ENCODE measurements around the gene TNF.

DNA sequence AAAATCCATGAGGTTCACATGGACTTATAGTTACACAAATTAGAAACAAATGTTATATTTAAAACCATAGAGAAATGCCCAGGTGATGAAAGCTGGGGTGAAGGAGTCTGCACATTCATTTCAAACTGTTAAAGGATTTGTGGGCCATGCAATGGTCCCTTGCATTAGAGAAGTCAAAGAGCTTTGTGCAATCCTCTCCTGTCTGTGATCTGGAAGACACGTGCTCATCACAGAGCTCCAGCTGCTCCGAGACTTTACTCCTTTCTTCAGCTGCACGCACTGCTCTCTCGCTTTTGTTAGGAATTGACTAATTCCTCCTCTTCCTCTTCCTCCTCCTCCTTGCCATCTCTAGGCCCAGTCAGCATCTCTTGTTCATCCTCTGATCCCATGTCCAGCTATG, 35.6 kb downstream of the TNF start:
- TF ChIP-seq, protein P1, sequence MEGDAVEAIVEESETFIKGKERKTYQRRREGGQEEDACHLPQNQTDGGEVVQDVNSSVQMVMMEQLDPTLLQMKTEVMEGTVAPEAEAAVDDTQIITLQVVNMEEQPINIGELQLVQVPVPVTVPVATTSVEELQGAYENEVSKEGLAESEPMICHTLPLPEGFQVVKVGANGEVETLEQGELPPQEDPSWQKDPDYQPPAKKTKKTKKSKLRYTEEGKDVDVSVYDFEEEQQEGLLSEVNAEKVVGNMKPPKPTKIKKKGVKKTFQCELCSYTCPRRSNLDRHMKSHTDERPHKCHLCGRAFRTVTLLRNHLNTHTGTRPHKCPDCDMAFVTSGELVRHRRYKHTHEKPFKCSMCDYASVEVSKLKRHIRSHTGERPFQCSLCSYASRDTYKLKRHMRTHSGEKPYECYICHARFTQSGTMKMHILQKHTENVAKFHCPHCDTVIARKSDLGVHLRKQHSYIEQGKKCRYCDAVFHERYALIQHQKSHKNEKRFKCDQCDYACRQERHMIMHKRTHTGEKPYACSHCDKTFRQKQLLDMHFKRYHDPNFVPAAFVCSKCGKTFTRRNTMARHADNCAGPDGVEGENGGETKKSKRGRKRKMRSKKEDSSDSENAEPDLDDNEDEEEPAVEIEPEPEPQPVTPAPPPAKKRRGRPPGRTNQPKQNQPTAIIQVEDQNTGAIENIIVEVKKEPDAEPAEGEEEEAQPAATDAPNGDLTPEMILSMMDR (conservative IDR thresholded peaks at IDR 0.05; ENCODE audit: low read depth, low read length): no peak
- no peak for TF ChIP-seq EZH2 (IDR thresholded peaks at IDR 0.05; ENCODE audit: borderline replicate concordance, low read depth, low read length, poor library complexity, severe bottlenecking)

Measured in A673 (cell line).